Fibroblast of the conjunctiva (primary cell): ENCODE results near the gene SHISA9.

ENCODE experiments used
- DNase-seq: peaks from one replicate; pipeline ENCODE4 v3.0.0-alpha.2; 2010; ENCODE audit warnings: low read depth

The SHISA9 gene

DNA sequence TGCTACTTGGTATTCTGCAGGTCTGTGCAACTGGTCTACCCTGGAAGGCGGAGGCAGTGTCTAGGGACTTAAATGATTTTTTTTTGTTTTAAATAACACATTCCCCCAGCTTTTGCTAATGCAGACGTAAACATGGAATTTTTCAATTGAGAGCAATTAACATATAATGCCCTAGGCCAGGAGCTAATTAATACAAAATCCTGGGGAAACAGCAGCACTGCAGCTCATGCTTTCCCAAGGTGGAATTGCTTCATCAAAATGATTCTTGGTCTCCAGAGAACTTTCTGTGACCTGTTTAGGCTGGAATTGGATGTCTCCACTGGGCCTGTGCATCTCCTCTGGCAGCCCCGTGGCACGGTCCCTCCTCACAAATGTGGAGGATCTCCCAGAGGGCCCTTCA, 50.6 kb downstream of the SHISA9 start:
- no peak for DNase-seq

DNA sequence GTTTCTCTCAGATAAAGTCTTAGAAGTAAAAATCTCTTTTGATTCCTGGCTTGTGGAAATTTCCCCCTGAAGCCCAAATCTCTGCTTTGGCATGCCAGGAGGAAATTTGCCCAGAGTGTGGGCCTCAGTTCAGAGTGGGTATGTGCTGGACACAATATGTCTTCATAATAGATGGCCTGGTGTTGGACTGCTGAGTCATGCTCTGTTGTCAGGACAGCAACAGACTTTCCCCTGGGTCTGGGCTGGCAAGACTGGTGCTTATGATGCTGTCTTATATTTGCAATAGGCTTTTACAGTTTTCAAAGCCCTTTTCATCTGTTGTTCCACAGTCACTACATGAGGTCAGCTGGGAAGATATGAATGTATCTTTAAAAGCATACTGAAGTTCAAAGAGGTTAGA, 57.0 kb downstream of the SHISA9 start:
- no peak for DNase-seq

GRCh38 chr16:12959072-12959471, 57.7 kb downstream of the SHISA9 start:
- no peak for DNase-seq

GRCh38 chr16:12961626-12962025, 60.2 kb downstream of the SHISA9 start:
- no peak for DNase-seq

DNA sequence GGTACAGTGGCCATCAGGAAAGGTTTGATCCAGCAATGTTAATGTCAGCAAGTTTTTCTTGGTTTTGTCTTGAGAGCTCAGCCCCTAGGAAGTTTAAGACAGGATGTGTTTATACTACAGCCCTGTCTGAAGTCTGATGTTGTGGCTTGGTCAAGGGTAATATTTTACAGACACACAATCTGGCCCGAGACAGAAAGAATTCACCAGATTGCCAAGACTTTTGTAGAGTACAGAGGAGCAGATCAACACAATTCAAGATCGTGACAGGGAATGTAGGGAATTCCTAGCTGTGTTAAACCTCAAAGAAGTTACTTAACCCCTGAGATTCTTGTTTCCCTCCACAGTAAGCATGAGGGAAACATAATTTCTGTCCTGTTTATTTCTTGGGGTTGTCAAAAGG, 63.1 kb downstream of the SHISA9 start:
- DNase-seq, result no peak

DNA sequence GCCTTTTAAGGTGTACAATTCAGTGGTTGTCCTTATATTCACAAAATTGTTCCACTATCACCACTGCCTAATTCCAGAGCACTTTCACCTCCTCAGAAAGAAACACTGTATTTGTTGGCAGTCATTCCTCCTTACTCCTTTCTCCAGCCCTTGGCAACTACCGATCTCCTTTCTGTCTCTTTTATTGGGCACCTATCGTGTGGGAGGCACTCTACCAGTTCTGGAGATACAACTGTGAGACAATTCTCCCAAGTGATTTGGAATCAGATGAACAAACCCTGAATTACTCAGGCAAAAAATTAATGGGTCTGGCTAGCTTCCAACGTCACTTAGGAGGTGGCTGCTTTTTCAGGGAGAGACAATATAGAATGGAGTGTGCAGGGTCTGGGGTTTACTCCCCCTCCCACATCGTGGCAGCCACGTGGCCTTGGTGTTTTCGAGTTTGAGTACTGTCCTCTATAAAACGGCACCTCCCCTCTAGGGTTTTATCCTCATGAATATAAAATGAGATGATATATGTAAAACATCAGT, 63.9 kb downstream of the SHISA9 start:
- no peak for DNase-seq

- DNase-seq, result no peak
These were observed 69.8 kb downstream of the SHISA9 start for GRCh38 chr16:12971241-12971640.

- DNase-seq, result no peak
These were observed 70.8 kb downstream of the SHISA9 start for GRCh38 chr16:12972246-12972645.

GRCh38 chr16:12975766-12976165, 74.4 kb downstream of the SHISA9 start:
- DNase-seq, result no peak

DNA sequence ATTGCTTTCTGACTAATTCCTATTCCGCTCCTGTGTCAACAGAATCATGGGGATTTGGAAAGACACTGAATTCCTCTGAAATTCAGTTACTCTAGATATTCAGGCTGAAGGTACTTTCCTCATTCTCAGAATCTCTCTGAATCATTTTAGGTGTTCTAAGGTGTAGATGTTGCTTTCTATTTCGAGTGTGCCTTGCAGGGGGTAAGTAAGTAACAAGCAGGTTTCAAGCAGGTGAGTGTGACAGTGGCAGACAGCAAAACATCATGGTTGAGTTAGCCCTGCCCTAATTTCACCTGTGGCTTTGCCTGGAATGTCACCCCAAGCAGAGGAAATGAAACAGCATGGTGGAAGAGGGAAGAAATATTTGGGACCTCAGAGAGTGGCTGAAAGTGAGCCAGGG, 75.1 kb downstream of the SHISA9 start:
- DNase-seq, result no peak

DNA sequence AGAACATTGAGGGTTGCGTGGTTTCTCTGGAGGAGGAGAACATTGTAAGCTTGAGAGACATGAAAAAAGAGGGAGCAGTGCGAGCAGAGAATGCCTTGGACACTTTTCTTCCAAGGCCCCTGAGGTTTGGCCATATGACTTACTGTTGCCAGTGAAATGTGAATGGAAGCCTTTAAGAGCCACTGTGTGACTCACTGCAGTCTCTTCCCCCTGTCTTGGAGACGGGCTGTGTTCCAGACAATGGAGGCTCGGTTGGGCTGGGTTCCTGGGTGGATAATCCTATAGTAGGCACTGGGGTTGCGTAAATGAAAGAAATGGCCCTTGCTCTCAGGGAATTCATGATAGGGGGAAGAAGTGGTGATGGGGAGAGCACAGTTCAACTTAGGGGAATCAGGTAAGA, 75.5 kb downstream of the SHISA9 start:
- no peak for DNase-seq

GRCh38 chr16:12985516-12985915, 84.1 kb downstream of the SHISA9 start:
- DNase-seq, result no peak

GRCh38 chr16:12988071-12988470, 86.7 kb downstream of the SHISA9 start:
- DNase-seq, result no peak

GRCh38 chr16:12992066-12992465, 90.7 kb downstream of the SHISA9 start:
- DNase-seq, result no peak

DNA sequence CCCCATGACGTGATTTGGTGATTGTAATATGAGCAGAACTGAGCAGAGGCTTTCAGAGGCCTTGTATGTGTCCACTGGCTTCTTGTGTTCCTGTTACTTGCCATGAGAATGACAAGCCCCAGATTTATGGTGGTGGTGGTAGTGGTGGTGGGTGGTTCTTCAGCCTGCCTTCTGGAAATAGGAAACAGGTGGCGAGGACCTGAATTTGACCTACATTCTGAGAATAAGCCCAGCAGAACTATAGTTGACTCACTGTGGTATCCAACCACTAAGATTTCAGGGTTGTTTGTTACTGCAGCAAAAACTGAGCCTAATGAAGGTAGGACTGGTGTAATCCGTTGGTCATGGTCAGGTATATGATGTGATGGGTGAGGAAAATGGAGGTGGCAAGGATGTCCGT, 93.0 kb downstream of the SHISA9 start:
- no peak for DNase-seq

DNA sequence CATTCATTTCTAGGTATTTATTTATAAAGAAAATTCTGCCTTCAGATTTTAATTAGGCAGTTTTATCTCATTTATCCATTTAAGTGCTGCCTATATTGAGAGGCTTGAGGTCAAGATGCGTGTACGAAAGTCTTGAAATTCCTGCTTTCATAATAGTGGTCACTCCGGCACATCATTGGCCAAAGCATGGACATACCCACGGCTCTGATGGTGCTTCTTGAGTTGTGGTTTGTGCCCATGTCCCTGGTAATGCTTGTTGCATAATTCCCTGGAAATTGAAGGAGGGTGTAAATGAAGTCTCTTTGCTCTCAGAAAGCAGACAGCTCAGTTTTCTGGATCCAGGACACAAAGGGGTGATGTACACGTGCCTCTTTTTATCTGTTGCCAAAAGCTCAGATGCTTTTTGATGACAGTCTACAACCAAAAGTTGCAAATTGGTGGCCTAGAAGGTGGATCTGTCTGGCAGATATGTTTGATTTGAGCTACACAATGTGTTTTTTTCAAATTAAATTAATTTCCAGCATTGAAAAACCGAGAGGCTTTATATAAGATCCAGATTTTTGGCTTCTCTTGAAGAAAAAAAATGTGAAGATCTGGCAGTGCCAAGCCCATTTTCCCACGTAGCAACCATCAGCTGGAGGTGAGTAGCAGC, 94.4 kb downstream of the SHISA9 start:
- no peak for DNase-seq

- DNase-seq, result no peak
These were observed 97.1 kb downstream of the SHISA9 start for GRCh38 chr16:12998361-12999085.

GRCh38 chr16:12999368-12999767, 98.0 kb downstream of the SHISA9 start:
- no peak for DNase-seq

DNA sequence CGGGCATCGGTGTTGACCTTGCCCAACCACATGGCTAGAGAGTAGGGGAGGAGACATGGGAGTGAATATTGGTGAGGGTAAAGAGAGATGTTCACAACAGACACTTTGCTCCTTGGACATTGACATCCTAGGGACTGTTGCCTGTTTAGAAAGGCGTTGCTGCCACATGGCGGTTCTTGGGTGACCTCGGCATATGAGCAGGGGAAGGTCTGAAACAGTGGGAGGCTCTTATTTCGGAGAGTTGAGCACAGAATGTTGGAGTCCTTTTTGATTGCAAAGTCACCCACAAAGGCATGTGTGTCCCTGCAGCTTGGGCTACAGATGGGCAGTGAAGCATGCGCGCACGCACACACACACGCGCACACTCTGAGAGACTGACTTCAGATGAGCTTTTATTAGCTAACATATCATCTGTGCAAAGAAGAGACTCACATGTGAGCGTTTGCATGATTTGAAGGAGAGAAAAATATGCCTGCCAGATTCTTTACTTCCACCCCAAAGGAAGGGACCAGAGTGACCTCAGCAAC, 104.4 kb downstream of the SHISA9 start:
- DNase-seq, result no peak

DNA sequence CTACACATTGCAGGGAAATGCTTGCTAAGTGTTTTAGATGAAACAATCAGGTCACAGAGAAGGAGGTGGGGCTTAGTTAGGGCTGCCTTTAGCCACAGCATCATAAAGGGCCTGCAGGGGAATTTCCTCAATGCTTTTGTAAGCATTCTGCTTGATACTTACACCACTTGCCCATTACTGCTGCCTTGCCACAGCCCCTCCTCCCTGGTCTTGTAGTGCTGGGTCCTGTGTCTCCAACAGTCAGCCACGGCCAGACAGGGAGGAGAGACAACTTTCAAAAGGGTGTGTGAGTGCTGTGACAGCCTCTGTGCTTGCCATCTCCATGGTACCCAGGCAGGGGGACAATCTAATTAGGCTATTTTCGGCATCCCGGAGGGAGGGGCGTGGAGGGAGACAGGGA, 111.2 kb downstream of the SHISA9 start:
- no peak for DNase-seq

DNA sequence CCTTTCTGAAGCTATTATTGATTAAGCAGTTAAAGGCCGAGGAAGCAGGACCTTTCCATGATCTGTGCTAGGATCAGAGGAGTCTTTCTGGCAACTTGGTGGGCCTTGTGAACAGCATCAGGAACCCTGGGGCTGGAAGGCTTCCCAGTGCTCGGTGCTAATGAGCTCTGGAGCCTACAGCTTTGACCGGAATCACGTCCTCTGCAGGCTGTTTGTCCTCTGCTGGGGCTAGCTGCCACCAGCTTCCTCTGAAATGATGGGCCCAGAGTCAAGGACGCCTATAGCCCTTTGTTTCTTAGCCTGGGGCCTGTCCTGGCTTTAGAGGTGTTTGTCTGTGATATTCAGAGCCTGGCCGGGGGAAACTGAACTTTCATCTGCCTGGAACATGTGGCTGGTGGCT, 111.6 kb downstream of the SHISA9 start:
- no peak for DNase-seq

GRCh38 chr16:13014476-13014875, 113.1 kb downstream of the SHISA9 start:
- no peak for DNase-seq

DNA sequence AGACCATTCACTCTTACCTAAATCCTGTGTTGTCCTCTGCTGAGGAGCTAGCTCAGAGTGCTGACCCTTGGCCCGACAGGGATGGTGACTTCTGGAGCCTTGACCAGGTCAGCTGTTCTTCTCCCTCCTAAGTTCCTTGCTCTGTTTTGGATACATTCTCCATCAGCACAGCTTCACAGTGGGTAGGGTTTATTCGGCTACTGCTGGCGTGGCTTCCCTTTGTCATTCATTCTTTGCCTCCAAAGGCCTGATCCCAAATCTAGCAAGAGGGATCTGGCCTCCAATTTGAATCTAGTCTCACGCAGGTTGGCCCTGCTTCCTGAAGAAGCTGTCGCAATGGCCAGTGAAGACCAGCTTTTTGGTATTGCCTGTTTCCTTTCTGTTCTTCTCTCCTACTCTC, 116.6 kb downstream of the SHISA9 start:
- DNase-seq, result no peak

DNA sequence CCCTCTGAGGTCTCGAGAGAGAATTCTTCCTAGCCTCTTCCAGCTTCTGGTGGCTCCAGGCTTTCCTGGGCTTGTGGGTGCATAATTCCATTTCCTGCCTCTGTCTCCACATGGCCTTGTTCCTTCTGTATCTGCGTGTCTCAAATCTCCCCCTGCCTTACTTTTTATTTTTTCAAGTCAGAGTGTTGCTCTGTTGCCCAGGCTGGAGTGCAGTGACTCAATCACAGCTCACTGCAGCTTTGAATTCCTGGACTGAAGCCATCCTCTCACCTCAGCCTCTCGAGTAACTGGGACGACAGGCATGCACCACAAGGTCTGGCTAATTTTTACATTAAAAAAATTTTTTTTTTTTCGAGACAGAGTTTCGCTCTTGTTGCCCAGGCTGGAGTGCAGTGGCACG, 120.6 kb downstream of the SHISA9 start:
- DNase-seq, result no peak
